Peyer's patch (tissue), 4 donors: Measurements from ENCODE around the gene NSUN3. TPM values are rescaled to one million over a fixed set of nuclear protein-coding genes. Genes with fewer than 3 reads are reported as not detected.

Source experiments
- DNase-seq, 3 donors: peaks; one replicate each; pipeline ENCODE4 v3.0.0-alpha.2; 2017 to 2019
- H3K27ac ChIP-seq, 4 donors: fragments of 200-600 bp; sonication (generic); one replicate each; pipeline ENCODE4 v1.5.1; 2016 to 2019
- H3K27me3 ChIP-seq, 2 donors: fragments of 200-600 bp; sonication (generic); one replicate each; pipeline ENCODE4 v1.5.1; 2019
- H3K36me3 ChIP-seq, 3 donors: fragments of 200-600 bp; sonication (generic); one replicate each; pipeline ENCODE4 v1.5.1; 2016 to 2019
- H3K4me1 ChIP-seq, 4 donors: fragments of 200-600 bp; sonication (generic); one replicate each; pipeline ENCODE4 v1.5.1; 2016 to 2019
- H3K4me3 ChIP-seq, 4 donors: fragments of 200-600 bp; sonication (generic); 1 replicate in 3 of 4; 2 replicates in 1 of 4; pipeline ENCODE4 v1.5.1; 2016 to 2019; ENCODE audit warnings: mild to moderate bottlenecking in 1 of 4
- H3K9me3 ChIP-seq, 4 donors: fragments of 200-600 bp; sonication (generic); one replicate each; pipeline ENCODE4 v1.5.1; 2016 to 2019; ENCODE audit warnings: mild to moderate bottlenecking in 1 of 4
- CTCF ChIP-seq, 6 experiments: fragments of 450-650 bp in 4 of 6; fragments of 200-600 bp in 2 of 6; sonication (generic) in 1 of 6; IDR thresholded peaks; one replicate each; pipeline ENCODE4 v1.5.1; 2017 to 2019; ENCODE audit warnings: antibody characterized with exemption in 6 of 6, mild to moderate bottlenecking in 3 of 6, moderate library complexity in 1 of 6
- POLR2A ChIP-seq, 2 donors: fragments of 450-650 bp; IDR thresholded peaks; one replicate each; pipeline ENCODE4 v1.5.1; 2017; ENCODE audit warnings: antibody characterized with exemption in 2 of 2, mild to moderate bottlenecking in 2 of 2, moderate library complexity in 2 of 2
- total RNA-seq, 4 donors: library from RNA; depleted of rRNA; stranded (reverse); fragments of >200 nt; gene quantifications; one replicate each; pipeline ENCODE4 v1.1.0, GENCODE V29; 2016

The NSUN3 gene
- total RNA-seq, 4 donors from 2014 or later, result 19.7 to 56.9 (median 22.9) TPM

GRCh38 chr3:94156626-94157025 lies 93.8 kb downstream of the NSUN3 start:
- Histone ChIP-seq H3K27ac (no peak overlapping the region), H3K9me3 (no peaks in the 10 kb centered on the region), H3K4me1 (no peaks in the 10 kb centered on the region), H3K4me3 (no peak overlapping the region), H3K36me3 (no peaks in the 10 kb centered on the region), H3K27me3 (no peaks in the 10 kb centered on the region)
- TF ChIP-seq POLR2A (IDR thresholded peaks at IDR 0.05) (no peak), CTCF (IDR thresholded peaks at IDR 0.05) (no peak)
- no peak for DNase-seq

DNA sequence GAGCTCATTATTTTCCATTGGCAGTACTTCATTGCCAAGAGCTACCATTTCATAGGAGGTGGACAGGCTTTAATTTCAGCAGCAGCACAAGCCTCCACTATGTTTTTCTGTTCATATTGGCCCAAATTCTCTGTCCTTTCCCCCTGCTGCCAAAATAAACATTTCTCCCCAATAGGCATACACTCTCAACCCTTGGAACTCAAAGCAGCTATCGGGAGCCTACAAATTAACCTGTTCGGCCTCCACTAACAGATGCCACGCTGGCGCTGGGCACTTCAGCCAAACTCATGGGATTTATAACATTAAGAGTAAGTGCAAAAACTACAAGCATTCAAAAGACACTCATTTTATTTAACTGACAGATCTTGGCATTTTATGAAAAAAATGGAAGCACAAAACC lies 95.7 kb downstream of the NSUN3 start:
- H3K9me3 ChIP-seq, result no peaks in the 10 kb centered on the region
- H3K27me3 ChIP-seq, result no peaks in the 10 kb centered on the region
- TF ChIP-seq CTCF (IDR thresholded peaks at IDR 0.05) (no peak), POLR2A (IDR thresholded peaks at IDR 0.05) (no peak)
- no peak overlapping the region for H3K27ac ChIP-seq
- H3K36me3 ChIP-seq, result no peaks in the 10 kb centered on the region
- no peaks in the 10 kb centered on the region for H3K4me1 ChIP-seq
- no peak overlapping the region for H3K4me3 ChIP-seq
- no peak for DNase-seq

DNA sequence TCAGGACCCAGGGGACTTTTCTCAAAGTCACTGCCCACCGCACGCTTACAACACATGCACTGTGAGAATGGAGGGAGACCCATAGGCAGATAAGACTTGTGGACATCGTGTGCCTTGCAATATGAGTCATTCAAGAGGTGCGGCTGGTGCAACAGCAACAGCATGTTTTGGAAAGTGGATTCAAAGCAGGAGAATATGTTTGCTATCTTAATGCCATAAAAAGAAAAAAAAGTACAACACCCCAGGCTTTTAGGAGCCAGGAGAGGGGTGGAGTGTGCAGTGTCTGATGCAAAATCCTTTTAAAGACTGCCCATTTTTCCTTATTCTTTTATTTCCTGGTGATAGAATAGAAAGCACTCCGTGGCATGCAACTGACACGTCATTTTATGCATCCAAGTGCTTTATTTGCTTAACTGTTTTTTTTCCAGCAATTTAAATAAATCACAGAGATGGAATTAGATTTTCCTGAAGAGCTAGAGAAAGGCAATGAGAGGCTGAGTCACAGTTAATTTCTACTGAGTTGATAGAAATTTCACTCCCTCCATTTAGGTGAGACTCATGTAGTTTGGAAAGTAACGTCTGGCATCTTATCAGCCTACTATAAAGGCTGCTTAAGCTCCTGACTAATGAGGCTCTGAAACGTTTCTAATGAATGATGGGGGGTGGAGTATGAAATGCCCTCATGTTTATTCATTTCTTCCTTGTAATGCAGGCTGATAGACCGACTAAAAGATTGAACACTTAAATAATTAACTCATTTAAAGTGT lies 96.4 kb downstream of the NSUN3 start:
- Histone ChIP-seq H3K9me3 (no peaks in the 10 kb centered on the region), H3K4me1 (no peaks in the 10 kb centered on the region), H3K4me3 (no peak overlapping the region), H3K36me3 (no peaks in the 10 kb centered on the region), H3K27me3 (no peaks in the 10 kb centered on the region), H3K27ac (no peak overlapping the region)
- TF ChIP-seq CTCF (IDR thresholded peaks at IDR 0.05), result no peak
- no peak for DNase-seq

- H3K4me1 ChIP-seq, result no peaks in the 10 kb centered on the region
- H3K27ac ChIP-seq, result no peak overlapping the region
- TF ChIP-seq CTCF (IDR thresholded peaks at IDR 0.05) (no peak), POLR2A (IDR thresholded peaks at IDR 0.05) (no peak)
- no peaks in the 10 kb centered on the region for H3K36me3 ChIP-seq
- no peak for DNase-seq
- no peaks in the 10 kb centered on the region for H3K9me3 ChIP-seq
- H3K4me3 ChIP-seq, result no peak overlapping the region
- H3K27me3 ChIP-seq, result no peaks in the 10 kb centered on the region
These were observed 99.8 kb downstream of the NSUN3 start for GRCh38 chr3:94162700-94163099.

DNA sequence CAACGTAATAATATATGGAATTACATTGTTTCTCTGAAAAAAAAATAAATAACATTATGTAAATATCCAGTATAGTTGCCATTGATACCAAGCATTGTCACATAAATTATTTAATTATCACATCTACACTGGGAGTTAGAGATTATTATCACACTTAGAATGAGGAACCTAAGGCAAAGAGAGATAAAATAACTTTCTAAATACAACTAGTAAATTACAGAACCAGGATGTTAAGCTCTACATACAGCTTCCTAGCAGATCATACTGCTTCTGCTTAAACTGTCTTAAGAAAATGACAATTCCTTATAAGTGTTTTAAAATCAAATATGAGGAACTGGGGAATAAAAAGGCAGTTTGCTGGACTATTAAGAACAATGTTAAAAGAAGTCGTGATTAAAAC lies 104.5 kb downstream of the NSUN3 start:
- no peak for DNase-seq
- H3K27me3 ChIP-seq, result no peaks in the 10 kb centered on the region
- H3K4me3 ChIP-seq, result no peak overlapping the region
- H3K4me1 ChIP-seq, result no peaks in the 10 kb centered on the region
- TF ChIP-seq POLR2A (IDR thresholded peaks at IDR 0.05), result no peak
- no peak for TF ChIP-seq CTCF (IDR thresholded peaks at IDR 0.05)
- no peaks in the 10 kb centered on the region for H3K9me3 ChIP-seq
- no peak overlapping the region for H3K27ac ChIP-seq
- H3K36me3 ChIP-seq, result no peaks in the 10 kb centered on the region

- H3K27ac ChIP-seq, result no peak overlapping the region
- DNase-seq, result no peak
- H3K9me3 ChIP-seq, result no peaks in the 10 kb centered on the region
- no peaks in the 10 kb centered on the region for H3K27me3 ChIP-seq
- no peaks in the 10 kb centered on the region for H3K4me1 ChIP-seq
- no peak overlapping the region for H3K4me3 ChIP-seq
- no peaks in the 10 kb centered on the region for H3K36me3 ChIP-seq
- no peak for TF ChIP-seq CTCF (IDR thresholded peaks at IDR 0.05)
- no peak for TF ChIP-seq POLR2A (IDR thresholded peaks at IDR 0.05)
These were observed 104.9 kb downstream of the NSUN3 start for GRCh38 chr3:94167796-94168195.
